Left ventricle myocardium inferior (tissue), 1 donor: ENCODE results near the gene CTNNBL1. TPM values are rescaled to one million over a fixed set of nuclear protein-coding genes. Genes with fewer than 3 reads are reported as not detected.

Experiments
- DNase-seq: peaks from one replicate; pipeline ENCODE4 v3.0.0-alpha.2; 2020
- H3K27ac ChIP-seq: fragments of 200-600 bp; replicated peaks from 2 replicates; pipeline ENCODE4 v1.8.0; 2021
- H3K27me3 ChIP-seq: fragments of 200-600 bp; 2 replicates; pipeline ENCODE4 v1.8.0; 2021; ENCODE audit warnings: low read depth
- H3K36me3 ChIP-seq: fragments of 200-600 bp; 2 replicates; pipeline ENCODE4 v1.8.0; 2021
- H3K4me1 ChIP-seq: fragments of 200-600 bp; 2 replicates; pipeline ENCODE4 v1.8.0; 2021
- H3K4me3 ChIP-seq: fragments of 200-600 bp; 2 replicates; pipeline ENCODE4 v1.8.0; 2021; ENCODE audit warnings: mild to moderate bottlenecking, moderate library complexity
- H3K9me3 ChIP-seq: fragments of 200-600 bp; replicated peaks from 2 replicates; pipeline ENCODE4 v1.8.0; 2021
- intact Hi-C: fragments of 100-400 bp; cut with micrococcal nuclease; formaldehyde crosslinking; loops from one replicate; pipeline ENCODE4 v1.11.0; 2022
- total RNA-seq: library from RNA; stranded (reverse); fragmentation: NEBNext Ultra II Directional; extraction: Animal tissue kit (Norgen Biotek cat#: 25700); gene quantifications from one replicate; pipeline ENCODE4 v1.2.1, GENCODE V29; 2021
- TF ChIP-seq, protein P1 (sequence below): fragments of 200-600 bp; IDR thresholded peaks from 2 replicates; pipeline ENCODE4 v1.8.0; 2021; ENCODE audit warnings: antibody characterized with exemption, mild to moderate bottlenecking, borderline replicate concordance
- donor health status: DM: no; HTN: yes; CAD: no; lungs with severe emphysema.

CTNNBL1 gene
- total RNA-seq, 1 donor from 2014 or later: 58.8 TPM

DNA sequence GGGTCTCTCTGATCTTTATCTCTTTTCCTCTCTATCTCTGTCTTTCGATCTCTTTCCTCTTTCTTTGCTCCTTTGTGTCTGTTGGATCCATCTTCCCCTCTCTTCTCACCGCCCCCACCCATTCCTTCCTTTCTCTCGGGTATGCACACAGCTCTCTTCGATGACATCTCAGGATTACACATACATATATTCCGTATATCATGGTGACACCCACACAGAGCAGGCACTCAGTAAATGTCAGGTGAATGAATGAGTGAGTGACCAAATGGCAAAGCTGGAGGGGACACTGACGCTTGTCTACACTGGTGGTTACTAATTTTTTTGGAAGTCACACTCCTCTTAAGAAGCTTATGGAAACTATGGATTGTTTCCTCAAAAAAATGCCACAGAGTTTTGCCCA is 219.0 kb downstream of the CTNNBL1 start:
- peaks cover 98% of the 10 kb centered on the region for H3K27me3 ChIP-seq
- TF ChIP-seq, protein P1, sequence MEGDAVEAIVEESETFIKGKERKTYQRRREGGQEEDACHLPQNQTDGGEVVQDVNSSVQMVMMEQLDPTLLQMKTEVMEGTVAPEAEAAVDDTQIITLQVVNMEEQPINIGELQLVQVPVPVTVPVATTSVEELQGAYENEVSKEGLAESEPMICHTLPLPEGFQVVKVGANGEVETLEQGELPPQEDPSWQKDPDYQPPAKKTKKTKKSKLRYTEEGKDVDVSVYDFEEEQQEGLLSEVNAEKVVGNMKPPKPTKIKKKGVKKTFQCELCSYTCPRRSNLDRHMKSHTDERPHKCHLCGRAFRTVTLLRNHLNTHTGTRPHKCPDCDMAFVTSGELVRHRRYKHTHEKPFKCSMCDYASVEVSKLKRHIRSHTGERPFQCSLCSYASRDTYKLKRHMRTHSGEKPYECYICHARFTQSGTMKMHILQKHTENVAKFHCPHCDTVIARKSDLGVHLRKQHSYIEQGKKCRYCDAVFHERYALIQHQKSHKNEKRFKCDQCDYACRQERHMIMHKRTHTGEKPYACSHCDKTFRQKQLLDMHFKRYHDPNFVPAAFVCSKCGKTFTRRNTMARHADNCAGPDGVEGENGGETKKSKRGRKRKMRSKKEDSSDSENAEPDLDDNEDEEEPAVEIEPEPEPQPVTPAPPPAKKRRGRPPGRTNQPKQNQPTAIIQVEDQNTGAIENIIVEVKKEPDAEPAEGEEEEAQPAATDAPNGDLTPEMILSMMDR: no peak
- peaks cover 21% of the 10 kb centered on the region for H3K4me1 ChIP-seq
- intact Hi-C loops: no loop called here
- no peak overlapping the region for H3K4me3 ChIP-seq
- DNase-seq: no peak
- H3K36me3 ChIP-seq: no peaks in the 10 kb centered on the region
- H3K27ac ChIP-seq: no peak overlapping the region
- H3K9me3 ChIP-seq: no peaks in the 10 kb centered on the region

DNA sequence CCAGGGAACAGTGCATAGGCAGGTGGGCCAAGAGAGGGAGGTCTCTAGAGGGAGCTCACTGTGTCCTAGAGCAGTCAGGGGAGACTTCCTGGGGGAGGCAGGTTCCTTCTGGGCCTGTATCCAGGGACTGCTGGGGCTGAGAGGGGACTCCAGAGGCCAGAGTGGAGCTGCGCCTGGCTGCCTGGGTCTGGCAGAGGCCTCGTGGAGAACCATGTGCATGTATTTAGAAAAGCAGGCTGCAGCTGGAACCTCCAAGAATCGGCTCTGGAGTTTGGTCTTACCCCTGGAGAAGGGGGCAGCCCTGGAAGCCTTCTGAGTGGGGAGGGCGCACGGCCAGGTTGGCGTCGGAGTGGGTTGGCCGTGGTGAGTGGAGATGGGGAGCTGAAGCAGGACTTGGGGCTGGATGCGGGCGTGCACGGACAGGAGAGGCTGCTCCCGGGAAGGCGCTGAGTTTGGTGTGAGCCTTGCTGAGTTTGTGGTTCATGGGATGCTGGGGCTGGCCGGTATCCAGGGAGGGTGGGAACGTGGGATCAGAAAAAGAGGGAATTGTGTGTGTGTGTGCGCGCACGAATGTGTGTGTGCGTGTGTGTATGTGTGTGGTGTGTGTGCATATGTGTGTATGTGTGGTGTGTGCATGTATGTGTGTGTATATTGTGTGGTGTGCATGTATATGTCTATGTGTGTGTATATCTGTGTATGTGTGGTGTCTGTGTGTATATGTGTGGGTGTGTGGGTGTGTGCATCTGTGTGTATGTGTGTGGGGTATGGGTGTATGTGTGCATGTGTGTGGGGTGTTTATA is 219.9 kb downstream of the CTNNBL1 start:
- Histone ChIP-seq H3K4me1 (peaks cover 19% of the 10 kb centered on the region), H3K27me3 (peaks cover 98% of the 10 kb centered on the region), H3K27ac (no peak overlapping the region), H3K9me3 (no peaks in the 10 kb centered on the region), H3K36me3 (no peaks in the 10 kb centered on the region), H3K4me3 (no peak overlapping the region)
- intact Hi-C loops: no loop called here
- TF ChIP-seq, protein P1: no peak
- no peak for DNase-seq

DNA sequence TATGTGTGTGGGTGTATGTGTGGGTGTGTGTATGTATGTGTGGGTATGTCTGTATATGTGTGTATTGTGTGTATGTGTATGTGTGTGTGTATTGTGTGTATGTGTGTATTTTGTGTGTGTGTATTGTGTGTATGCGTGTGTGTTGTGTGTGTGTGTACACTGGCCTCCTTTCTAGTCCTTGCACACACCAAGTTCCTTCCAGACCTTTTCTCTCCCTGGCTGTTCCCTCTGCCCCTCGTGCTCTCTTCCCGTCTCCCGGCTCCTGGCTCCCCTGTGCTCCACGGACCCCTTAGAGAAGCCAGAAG is 220.5 kb downstream of the CTNNBL1 start:
- H3K27ac ChIP-seq: no peak overlapping the region
- intact Hi-C loops: no loop called here

DNA sequence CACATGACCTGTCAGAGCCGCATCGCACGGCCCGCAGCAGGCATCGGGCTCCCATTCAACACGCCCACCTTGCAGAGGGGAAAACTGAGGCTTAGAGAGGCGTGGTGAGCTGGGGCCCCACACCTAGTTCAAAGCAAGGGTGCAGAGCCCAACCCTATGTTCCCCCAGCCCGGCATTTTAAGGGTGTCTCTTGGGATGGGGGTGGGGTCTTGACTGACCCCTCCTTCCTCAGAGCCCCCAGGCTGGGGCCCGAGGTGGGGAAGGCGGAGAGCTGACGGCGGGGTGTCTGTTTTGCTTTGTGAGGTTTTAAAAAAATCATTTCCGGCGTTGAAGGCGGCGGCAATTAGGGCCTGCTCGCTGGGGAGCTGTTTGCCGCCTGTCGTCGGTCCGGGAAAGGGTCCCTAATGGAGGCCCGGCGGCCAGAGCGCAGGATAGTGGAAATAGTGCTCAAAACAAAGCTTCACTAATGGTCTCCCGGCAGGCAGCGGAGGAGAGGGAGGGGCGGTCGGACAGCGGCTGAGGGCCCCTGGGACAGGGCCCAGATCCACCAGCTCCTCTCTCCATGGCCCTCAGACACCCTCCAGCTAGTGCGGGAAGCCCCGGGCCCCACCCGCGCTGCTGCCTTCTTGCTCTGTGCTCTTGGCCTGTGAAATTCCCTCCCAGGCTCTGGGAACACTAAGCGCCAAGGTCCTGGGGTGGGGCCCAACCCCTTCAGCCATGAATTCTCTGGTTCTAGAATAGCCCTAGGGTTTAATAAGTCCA is 221.0 kb downstream of the CTNNBL1 start:
- Histone ChIP-seq H3K4me1 (peaks cover 19% of the 10 kb centered on the region), H3K27me3 (peaks cover 98% of the 10 kb centered on the region)
- intact Hi-C loops: no loop called here

More for the DNA sequence above, 220.5 kb downstream of the CTNNBL1 start:
- Histone ChIP-seq H3K4me3 (peak overlapping the region; percentile 41), H3K4me1 (peaks cover 19% of the 10 kb centered on the region), H3K27me3 (peaks cover 98% of the 10 kb centered on the region), H3K9me3 (no peaks in the 10 kb centered on the region), H3K36me3 (no peaks in the 10 kb centered on the region)
- TF ChIP-seq, protein P1: no peak
- no peak for DNase-seq

GRCh38 chr20:37915434-37915787 is 221.6 kb downstream of the CTNNBL1 start:
- H3K4me3 ChIP-seq: peak overlapping the region; percentile 41
- intact Hi-C loops: no loop called here
- H3K36me3 ChIP-seq: no peaks in the 10 kb centered on the region
- H3K27ac ChIP-seq: no peak overlapping the region
- TF ChIP-seq, protein P1: no peak
- H3K9me3 ChIP-seq: no peaks in the 10 kb centered on the region
- H3K27me3 ChIP-seq: peaks cover 98% of the 10 kb centered on the region
- no peak for DNase-seq
- peaks cover 19% of the 10 kb centered on the region for H3K4me1 ChIP-seq

More for the DNA sequence above, 221.0 kb downstream of the CTNNBL1 start:
- H3K9me3 ChIP-seq: no peaks in the 10 kb centered on the region
- TF ChIP-seq, protein P1: no peak
- no peaks in the 10 kb centered on the region for H3K36me3 ChIP-seq
- H3K4me3 ChIP-seq: peak overlapping the region; percentile 41
- DNase-seq: no peak
- H3K27ac ChIP-seq: no peak overlapping the region
